ENCODE measurements around the gene TMEM100. TPM values are rescaled to one million over a fixed set of nuclear protein-coding genes. Genes with fewer than 3 reads are reported as not detected.

TMEM100 gene
- total and polyA plus RNA-seq, 2 donors (not counting 1 experiment from before 2014, with no cell fraction given): not detected

DNA sequence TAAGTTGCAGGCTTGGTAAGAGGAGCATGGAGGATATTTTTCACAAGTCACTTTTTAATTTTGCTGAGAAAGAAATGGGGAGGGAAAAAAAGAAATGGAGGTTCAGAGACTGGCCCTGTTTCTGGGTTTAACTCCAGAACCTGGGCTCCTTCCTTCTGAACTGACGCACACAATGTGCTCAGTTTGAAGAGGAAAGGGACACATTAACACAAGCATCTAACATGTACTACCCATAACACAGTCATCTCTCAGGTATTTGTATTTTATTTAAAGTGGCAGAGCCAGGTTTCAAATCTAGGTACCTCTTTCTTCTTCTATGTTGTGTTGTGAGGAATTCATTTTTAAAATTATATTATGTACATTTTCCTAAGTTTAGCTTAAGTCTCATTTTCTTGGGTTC, 5.3 kb upstream of the TMEM100 start:
- ChIA-PET POLR2A (no interaction called here), CTCF (interaction anchor here (2.2 kb wide), 1 partner anchor 10 kb away, joined by 7 read pairs; no protein-coding TSS in a partner anchor)
- H4K20me1 ChIP-seq (ENCODE audit: control insufficient read depth, insufficient read depth, low read length, poor library complexity, severe bottlenecking): no peaks in the 10 kb centered on the region
- H3K27ac Mint-ChIP-seq: no peak overlapping the region
- no peak overlapping the region for H3K4me3 ChIP-seq (ENCODE audit: control extremely low read depth in 1 of 5, extremely low read depth in 1 of 5, insufficient read depth in 1 of 5, low read depth in 2 of 5, low read length in 4 of 5)
- peaks cover 0 to 11% (median 3%) of the 10 kb centered on the region in 4 experiments for H3K27me3 ChIP-seq (replicated peaks in 1 of 4; ENCODE audit: control extremely low read depth in 1 of 4, control insufficient read depth in 3 of 4, insufficient read depth in 4 of 4, low read length in 3 of 4)
- no CpG with 5 or more reads among the region's 1 CpG for WGBS (ENCODE audit: insufficient coverage)
- no peaks in the 10 kb centered on the region for H3K79me2 ChIP-seq (ENCODE audit: control insufficient read depth, insufficient read depth, low read length)
- no peak overlapping the region for H3K4me2 ChIP-seq (replicated peaks; ENCODE audit: low read depth, low read length, poor library complexity, severe bottlenecking)
- H3K9me3 ChIP-seq (ENCODE audit: control extremely low read depth in 1 of 3, control insufficient read depth in 2 of 3, insufficient read depth in 1 of 3, low read length in 2 of 3): no peaks in the 10 kb centered on the region
- no peak overlapping the region for H3K4me3 Mint-ChIP-seq
- TF ChIP-seq EZH2 (IDR thresholded peaks at IDR 0.05; ENCODE audit: borderline replicate concordance, insufficient read depth, low read depth, low read length, poor library complexity, severe bottlenecking): no peak
- TF ChIP-seq, protein P1, sequence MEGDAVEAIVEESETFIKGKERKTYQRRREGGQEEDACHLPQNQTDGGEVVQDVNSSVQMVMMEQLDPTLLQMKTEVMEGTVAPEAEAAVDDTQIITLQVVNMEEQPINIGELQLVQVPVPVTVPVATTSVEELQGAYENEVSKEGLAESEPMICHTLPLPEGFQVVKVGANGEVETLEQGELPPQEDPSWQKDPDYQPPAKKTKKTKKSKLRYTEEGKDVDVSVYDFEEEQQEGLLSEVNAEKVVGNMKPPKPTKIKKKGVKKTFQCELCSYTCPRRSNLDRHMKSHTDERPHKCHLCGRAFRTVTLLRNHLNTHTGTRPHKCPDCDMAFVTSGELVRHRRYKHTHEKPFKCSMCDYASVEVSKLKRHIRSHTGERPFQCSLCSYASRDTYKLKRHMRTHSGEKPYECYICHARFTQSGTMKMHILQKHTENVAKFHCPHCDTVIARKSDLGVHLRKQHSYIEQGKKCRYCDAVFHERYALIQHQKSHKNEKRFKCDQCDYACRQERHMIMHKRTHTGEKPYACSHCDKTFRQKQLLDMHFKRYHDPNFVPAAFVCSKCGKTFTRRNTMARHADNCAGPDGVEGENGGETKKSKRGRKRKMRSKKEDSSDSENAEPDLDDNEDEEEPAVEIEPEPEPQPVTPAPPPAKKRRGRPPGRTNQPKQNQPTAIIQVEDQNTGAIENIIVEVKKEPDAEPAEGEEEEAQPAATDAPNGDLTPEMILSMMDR (IDR thresholded peaks at IDR 0.05): no peak
- peaks cover 0 to 5% of the 10 kb centered on the region in 2 donors for H3K4me1 ChIP-seq (ENCODE audit: control insufficient read depth in 2 of 2, insufficient read depth in 2 of 2, low read length in 2 of 2)
- H3K27me3 Mint-ChIP-seq: peaks cover 27% of the 10 kb centered on the region
- no peak for ATAC-seq (ENCODE audit: low read depth)
- no peaks in the 10 kb centered on the region for H3K9me3 Mint-ChIP-seq (ENCODE audit: insufficient read depth)
- no peak for DNase-seq
- no peak overlapping the region for H3K9ac ChIP-seq (ENCODE audit: low read length)
- no peaks in the 10 kb centered on the region for H3K36me3 ChIP-seq (replicated peaks in 1 of 2; ENCODE audit: control extremely low read depth in 1 of 2, control insufficient read depth in 1 of 2, extremely low read depth in 1 of 2, insufficient read depth in 2 of 2, low read length in 1 of 2)
- H3K4me1 Mint-ChIP-seq: peaks cover 4% of the 10 kb centered on the region
- intact Hi-C loops (cut with micrococcal nuclease): no loop called here
- no peak overlapping the region for H3K27ac ChIP-seq (ENCODE audit: low read length in 2 of 2)
- H2AFZ ChIP-seq (ENCODE audit: insufficient read depth, low read depth, low read length, poor library complexity, severe bottlenecking): no peak overlapping the region

DNA sequence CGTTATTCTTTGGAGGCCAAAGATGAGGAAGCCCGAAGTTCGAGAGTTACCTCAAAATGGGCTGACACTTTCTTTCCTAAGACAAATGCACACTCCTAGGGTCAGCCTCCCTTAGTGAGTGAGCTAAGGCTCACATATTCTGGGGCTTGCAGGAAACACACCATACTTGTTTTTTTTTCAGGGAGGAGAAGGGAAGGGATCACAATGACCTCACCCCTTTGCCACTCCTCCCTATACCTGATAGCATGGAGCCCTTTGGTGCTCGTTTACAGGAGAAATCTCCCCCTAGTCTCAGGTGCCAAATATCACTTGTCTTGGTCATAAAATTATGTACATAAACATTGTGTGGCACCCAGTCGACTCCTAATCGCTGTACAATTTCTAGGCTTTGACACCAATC, 4.6 kb upstream of the TMEM100 start:
- intact Hi-C loops (cut with micrococcal nuclease): no loop called here
- WGBS (ENCODE audit: insufficient coverage): 100% methylated on average over 2 of the region's 6 CpGs
- H3K4me3 Mint-ChIP-seq: no peak overlapping the region
- peaks cover 0 to 11% (median 5%) of the 10 kb centered on the region in 4 experiments for H3K27me3 ChIP-seq (replicated peaks in 1 of 4; ENCODE audit: control extremely low read depth in 1 of 4, control insufficient read depth in 3 of 4, insufficient read depth in 4 of 4, low read length in 3 of 4)
- no peak overlapping the region for H3K9ac ChIP-seq (ENCODE audit: low read length)
- no peaks in the 10 kb centered on the region for H3K79me2 ChIP-seq (ENCODE audit: control insufficient read depth, insufficient read depth, low read length)
- ChIA-PET POLR2A (no interaction called here), CTCF (interaction anchor here (2.2 kb wide), 1 partner anchor 9 kb away, joined by 7 read pairs; no protein-coding TSS in a partner anchor)
- H3K4me2 ChIP-seq (replicated peaks; ENCODE audit: low read depth, low read length, poor library complexity, severe bottlenecking): no peak overlapping the region
- H3K9me3 ChIP-seq (ENCODE audit: control extremely low read depth in 1 of 3, control insufficient read depth in 2 of 3, insufficient read depth in 1 of 3, low read length in 2 of 3): no peaks in the 10 kb centered on the region
- no peaks in the 10 kb centered on the region for H3K9me3 Mint-ChIP-seq (ENCODE audit: insufficient read depth)
- no peak for DNase-seq
- no peak overlapping the region for H2AFZ ChIP-seq (ENCODE audit: insufficient read depth, low read depth, low read length, poor library complexity, severe bottlenecking)
- peaks cover 28% of the 10 kb centered on the region for H3K27me3 Mint-ChIP-seq
- ATAC-seq (ENCODE audit: low read depth): no peak
- peaks cover 0 to 5% of the 10 kb centered on the region in 2 donors for H3K4me1 ChIP-seq (ENCODE audit: control insufficient read depth in 2 of 2, insufficient read depth in 2 of 2, low read length in 2 of 2)
- TF ChIP-seq, protein P1 (IDR thresholded peaks at IDR 0.05): no peak
- TF ChIP-seq EZH2 (IDR thresholded peaks at IDR 0.05; ENCODE audit: borderline replicate concordance, insufficient read depth, low read depth, low read length, poor library complexity, severe bottlenecking): no peak
- H4K20me1 ChIP-seq (ENCODE audit: control insufficient read depth, insufficient read depth, low read length, poor library complexity, severe bottlenecking): no peaks in the 10 kb centered on the region
- no peak overlapping the region for H3K27ac Mint-ChIP-seq
- peaks cover 4% of the 10 kb centered on the region for H3K4me1 Mint-ChIP-seq
- no peaks in the 10 kb centered on the region for H3K36me3 ChIP-seq (replicated peaks in 1 of 2; ENCODE audit: control extremely low read depth in 1 of 2, control insufficient read depth in 1 of 2, extremely low read depth in 1 of 2, insufficient read depth in 2 of 2, low read length in 1 of 2)
- no peak overlapping the region for H3K27ac ChIP-seq (ENCODE audit: low read length in 2 of 2)
- no peak overlapping the region for H3K4me3 ChIP-seq (ENCODE audit: control extremely low read depth in 1 of 5, extremely low read depth in 1 of 5, insufficient read depth in 1 of 5, low read depth in 2 of 5, low read length in 4 of 5)

Data from B cell (primary cell).